ENCODE results near the gene CMKLR1.

Gene CMKLR1

DNA sequence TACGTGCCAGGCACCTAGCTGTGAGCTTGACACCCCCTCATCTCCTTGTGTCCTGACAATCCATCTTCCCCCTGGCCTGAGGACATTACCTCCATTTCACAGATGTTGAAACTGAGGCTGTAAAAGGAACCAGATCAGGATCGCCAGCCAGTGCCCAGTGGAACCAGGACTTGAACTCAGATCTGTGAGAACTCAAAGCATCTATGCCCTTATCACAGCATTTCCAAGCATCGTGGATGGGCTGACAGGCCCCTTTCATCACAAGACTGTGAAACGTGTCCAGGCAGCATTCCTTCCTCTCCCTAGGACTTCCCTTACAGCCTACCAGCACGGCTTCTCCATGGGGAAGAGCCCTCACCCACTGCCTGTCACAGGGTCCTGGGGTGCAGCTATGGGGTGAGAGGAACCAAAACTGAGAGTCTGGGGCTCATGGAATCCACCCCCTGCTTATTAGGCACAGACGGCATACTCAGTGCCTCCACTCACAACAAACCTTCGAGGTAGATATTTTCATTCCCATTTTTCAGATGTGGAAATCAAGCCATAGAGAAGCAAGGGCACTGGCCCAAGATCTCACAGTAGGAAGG lies 26.9 kb downstream of the CMKLR1 start:
- TF ChIP-seq, protein P1, sequence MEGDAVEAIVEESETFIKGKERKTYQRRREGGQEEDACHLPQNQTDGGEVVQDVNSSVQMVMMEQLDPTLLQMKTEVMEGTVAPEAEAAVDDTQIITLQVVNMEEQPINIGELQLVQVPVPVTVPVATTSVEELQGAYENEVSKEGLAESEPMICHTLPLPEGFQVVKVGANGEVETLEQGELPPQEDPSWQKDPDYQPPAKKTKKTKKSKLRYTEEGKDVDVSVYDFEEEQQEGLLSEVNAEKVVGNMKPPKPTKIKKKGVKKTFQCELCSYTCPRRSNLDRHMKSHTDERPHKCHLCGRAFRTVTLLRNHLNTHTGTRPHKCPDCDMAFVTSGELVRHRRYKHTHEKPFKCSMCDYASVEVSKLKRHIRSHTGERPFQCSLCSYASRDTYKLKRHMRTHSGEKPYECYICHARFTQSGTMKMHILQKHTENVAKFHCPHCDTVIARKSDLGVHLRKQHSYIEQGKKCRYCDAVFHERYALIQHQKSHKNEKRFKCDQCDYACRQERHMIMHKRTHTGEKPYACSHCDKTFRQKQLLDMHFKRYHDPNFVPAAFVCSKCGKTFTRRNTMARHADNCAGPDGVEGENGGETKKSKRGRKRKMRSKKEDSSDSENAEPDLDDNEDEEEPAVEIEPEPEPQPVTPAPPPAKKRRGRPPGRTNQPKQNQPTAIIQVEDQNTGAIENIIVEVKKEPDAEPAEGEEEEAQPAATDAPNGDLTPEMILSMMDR (IDR thresholded peaks at IDR 0.05; ENCODE audit: insufficient read depth, low read depth, low read length, missing control alignments) = no peak
- H3K4me3 ChIP-seq (ENCODE audit: low read length) = no peak overlapping the region
- no peak for DNase-seq (ENCODE audit: low read depth)

GRCh38 chr12:108311605-108312004 lies 27.5 kb downstream of the CMKLR1 start:
- H3K4me3 ChIP-seq (ENCODE audit: low read length) = no peak overlapping the region
- DNase-seq (ENCODE audit: low read depth) = no peak
- TF ChIP-seq, protein P1 (IDR thresholded peaks at IDR 0.05; ENCODE audit: insufficient read depth, low read depth, low read length, missing control alignments) = no peak

- no peak overlapping the region for H3K4me3 ChIP-seq (ENCODE audit: low read length)
- DNase-seq (ENCODE audit: low read depth) = no peak
- TF ChIP-seq, protein P1 (IDR thresholded peaks at IDR 0.05; ENCODE audit: insufficient read depth, low read depth, low read length, missing control alignments) = no peak
Observed at GRCh38 chr12:108310489-108310888, 28.6 kb downstream of the CMKLR1 start.

DNA sequence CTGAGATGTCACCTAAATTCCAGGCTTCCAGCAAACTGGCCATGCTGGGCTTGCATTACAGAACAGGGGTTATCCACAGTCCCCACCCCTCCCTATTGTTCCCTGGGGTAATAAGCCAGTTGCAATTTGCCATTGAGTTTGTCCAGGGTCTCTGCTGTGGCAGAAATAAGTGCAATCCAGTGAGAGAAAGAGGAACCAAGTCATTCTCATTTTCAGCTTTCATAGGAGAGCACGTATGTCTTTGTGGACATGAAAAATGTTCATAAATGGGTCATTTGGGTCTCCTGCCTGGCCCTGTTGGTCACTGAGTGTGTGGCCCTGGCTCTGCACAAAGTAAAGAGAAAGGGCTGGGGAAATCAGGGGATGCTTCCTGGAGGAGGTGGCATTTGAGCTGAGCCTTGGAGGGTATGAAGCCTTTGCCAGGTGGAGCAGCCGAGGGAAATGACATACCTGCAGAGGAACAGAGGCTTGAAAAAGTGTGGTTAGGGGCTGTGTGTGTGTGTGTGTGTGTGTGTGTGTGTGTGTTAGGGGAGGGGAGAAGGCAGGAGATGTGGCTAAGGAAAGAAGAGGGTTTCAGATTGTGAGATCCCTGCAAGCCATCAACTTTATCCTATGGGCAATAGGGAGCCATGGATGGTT lies 29.3 kb downstream of the CMKLR1 start:
- DNase-seq (ENCODE audit: low read depth) = no peak
- H3K4me3 ChIP-seq (ENCODE audit: low read length) = no peak overlapping the region
- TF ChIP-seq, protein P1 (IDR thresholded peaks at IDR 0.05; ENCODE audit: insufficient read depth, low read depth, low read length, missing control alignments) = no peak

GRCh38 chr12:108308395-108309085 lies 30.6 kb downstream of the CMKLR1 start:
- no peak for DNase-seq (ENCODE audit: low read depth)
- TF ChIP-seq, protein P1 (IDR thresholded peaks at IDR 0.05; ENCODE audit: insufficient read depth, low read depth, low read length, missing control alignments) = no peak
- no peak overlapping the region for H3K4me3 ChIP-seq (ENCODE audit: low read length)

DNA sequence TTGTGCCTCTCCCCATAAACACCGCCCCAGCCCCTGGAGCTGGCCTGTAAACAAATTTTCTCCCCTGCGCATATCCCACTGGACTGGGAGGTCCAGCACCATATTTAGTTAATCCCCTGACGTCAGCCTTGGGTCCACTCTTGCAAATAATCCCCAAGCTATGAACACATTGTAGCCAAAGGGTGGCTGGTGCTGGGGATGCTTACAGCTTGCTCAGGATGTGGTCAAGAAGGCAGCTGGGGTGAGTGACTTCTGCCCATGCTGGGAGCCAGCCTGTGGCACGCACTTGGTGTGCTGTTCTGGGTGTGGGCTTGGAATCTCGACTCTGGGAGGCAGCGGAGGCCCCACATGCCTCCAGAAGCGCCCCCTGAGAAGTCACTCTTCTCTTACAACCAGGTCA lies 32.1 kb downstream of the CMKLR1 start:
- TF ChIP-seq, protein P1 (IDR thresholded peaks at IDR 0.05; ENCODE audit: insufficient read depth, low read depth, low read length, missing control alignments) = no peak
- no peak overlapping the region for H3K4me3 ChIP-seq (ENCODE audit: low read length)
- no peak for DNase-seq (ENCODE audit: low read depth)
